ENCODE data around the gene SCG5. TPM values are rescaled to one million over a fixed set of nuclear protein-coding genes. Genes with fewer than 3 reads are reported as not detected.

Gene SCG5
- total and polyA plus RNA-seq, 2 donors (not counting 1 experiment from before 2014, with no cell fraction given), result 0.18 TPM; not detected in 1

- H3K9me3 Mint-ChIP-seq (ENCODE audit: insufficient read depth), result no peaks in the 10 kb centered on the region
- no peaks in the 10 kb centered on the region for H3K79me2 ChIP-seq (ENCODE audit: control insufficient read depth, insufficient read depth, low read length)
- H3K4me3 ChIP-seq (ENCODE audit: control extremely low read depth in 1 of 5, extremely low read depth in 1 of 5, insufficient read depth in 1 of 5, low read depth in 2 of 5, low read length in 4 of 5), result no peak overlapping the region
- ATAC-seq (ENCODE audit: low read depth), result no peak
- no peak overlapping the region for H3K4me3 Mint-ChIP-seq
- ChIA-PET CTCF (no interaction called here), POLR2A (no interaction called here)
- H3K27ac Mint-ChIP-seq, result no peak overlapping the region
- no peaks in the 10 kb centered on the region for H4K20me1 ChIP-seq (ENCODE audit: control insufficient read depth, insufficient read depth, low read length, poor library complexity, severe bottlenecking)
- no peaks in the 10 kb centered on the region for H3K4me1 ChIP-seq (ENCODE audit: control insufficient read depth in 2 of 2, insufficient read depth in 2 of 2, low read length in 2 of 2)
- no peak overlapping the region for H3K9ac ChIP-seq (ENCODE audit: low read length)
- no peak for TF ChIP-seq CTCF (IDR thresholded peaks at IDR 0.05)
- TF ChIP-seq EZH2 (IDR thresholded peaks at IDR 0.05; ENCODE audit: borderline replicate concordance, insufficient read depth, low read depth, low read length, poor library complexity, severe bottlenecking), result no peak
- no peak for DNase-seq
- H3K27me3 ChIP-seq (replicated peaks in 1 of 4; ENCODE audit: control extremely low read depth in 1 of 4, control insufficient read depth in 3 of 4, insufficient read depth in 4 of 4, low read length in 3 of 4), result no peaks in the 10 kb centered on the region
- no peaks in the 10 kb centered on the region for H3K4me1 Mint-ChIP-seq
- H3K36me3 ChIP-seq (replicated peaks in 1 of 2; ENCODE audit: control extremely low read depth in 1 of 2, control insufficient read depth in 1 of 2, extremely low read depth in 1 of 2, insufficient read depth in 2 of 2, low read length in 1 of 2), result no peaks in the 10 kb centered on the region
- no CpG with 5 or more reads among the region's 1 CpG for WGBS (ENCODE audit: insufficient coverage)
- H3K27ac ChIP-seq (ENCODE audit: low read length in 2 of 2), result no peak overlapping the region
- no peaks in the 10 kb centered on the region for H3K27me3 Mint-ChIP-seq
- H2AFZ ChIP-seq (ENCODE audit: insufficient read depth, low read depth, low read length, poor library complexity, severe bottlenecking), result no peak overlapping the region
- intact Hi-C loops (cut with micrococcal nuclease), result no loop called here
- H3K4me2 ChIP-seq (replicated peaks; ENCODE audit: low read depth, low read length, poor library complexity, severe bottlenecking), result no peak overlapping the region
- H3K9me3 ChIP-seq (ENCODE audit: control extremely low read depth in 1 of 3, control insufficient read depth in 2 of 3, insufficient read depth in 1 of 3, low read length in 2 of 3), result no peaks in the 10 kb centered on the region
Measured at GRCh38 chr15:32685576-32685975, 44.1 kb downstream of the SCG5 start.

- no peak overlapping the region for H3K27ac ChIP-seq (ENCODE audit: low read length in 2 of 2)
Measured at GRCh38 chr15:32687556-32687955, 46.0 kb downstream of the SCG5 start.

More at GRCh38 chr15:32687556-32687955, 46.0 kb downstream of the SCG5 start:
- no peaks in the 10 kb centered on the region for H3K27me3 Mint-ChIP-seq
- H3K4me3 Mint-ChIP-seq, result no peak overlapping the region
- no peak for DNase-seq
- H3K27ac Mint-ChIP-seq, result no peak overlapping the region
- ChIA-PET CTCF (interaction anchor here (1.0 kb wide), 1 partner anchor 24 kb away, joined by 3 read pairs; no protein-coding TSS in a partner anchor), POLR2A (no interaction called here)
- H2AFZ ChIP-seq (ENCODE audit: insufficient read depth, low read depth, low read length, poor library complexity, severe bottlenecking), result no peak overlapping the region
- WGBS (ENCODE audit: insufficient coverage), result 100% methylated on average over 1 of the region's 5 CpGs
- TF ChIP-seq EZH2 (IDR thresholded peaks at IDR 0.05; ENCODE audit: borderline replicate concordance, insufficient read depth, low read depth, low read length, poor library complexity, severe bottlenecking) (no peak), CTCF (IDR thresholded peaks at IDR 0.05) (no peak)
- H3K4me1 Mint-ChIP-seq, result no peaks in the 10 kb centered on the region
- no peak overlapping the region for H3K9ac ChIP-seq (ENCODE audit: low read length)
- no peak overlapping the region for H3K4me3 ChIP-seq (ENCODE audit: control extremely low read depth in 1 of 5, extremely low read depth in 1 of 5, insufficient read depth in 1 of 5, low read depth in 2 of 5, low read length in 4 of 5)
- no peak overlapping the region for H3K4me2 ChIP-seq (replicated peaks; ENCODE audit: low read depth, low read length, poor library complexity, severe bottlenecking)
- H3K36me3 ChIP-seq (replicated peaks in 1 of 2; ENCODE audit: control extremely low read depth in 1 of 2, control insufficient read depth in 1 of 2, extremely low read depth in 1 of 2, insufficient read depth in 2 of 2, low read length in 1 of 2), result no peaks in the 10 kb centered on the region
- H3K27me3 ChIP-seq (replicated peaks in 1 of 4; ENCODE audit: control extremely low read depth in 1 of 4, control insufficient read depth in 3 of 4, insufficient read depth in 4 of 4, low read length in 3 of 4), result no peaks in the 10 kb centered on the region
- intact Hi-C loops (cut with micrococcal nuclease), result no loop called here
- H3K9me3 Mint-ChIP-seq (ENCODE audit: insufficient read depth), result no peaks in the 10 kb centered on the region
- no peaks in the 10 kb centered on the region for H3K79me2 ChIP-seq (ENCODE audit: control insufficient read depth, insufficient read depth, low read length)
- H3K9me3 ChIP-seq (ENCODE audit: control extremely low read depth in 1 of 3, control insufficient read depth in 2 of 3, insufficient read depth in 1 of 3, low read length in 2 of 3), result no peaks in the 10 kb centered on the region
- H4K20me1 ChIP-seq (ENCODE audit: control insufficient read depth, insufficient read depth, low read length, poor library complexity, severe bottlenecking), result no peaks in the 10 kb centered on the region
- H3K4me1 ChIP-seq (ENCODE audit: control insufficient read depth in 2 of 2, insufficient read depth in 2 of 2, low read length in 2 of 2), result no peaks in the 10 kb centered on the region
- no peak for ATAC-seq (ENCODE audit: low read depth)
